ENCODE measurements around the gene ZNF594.
"Not testable (repeated sequence)": the region's sequence is repeated elsewhere in the genome, so short reads cannot be mapped to it uniquely, and the experiment has no call there.

The ZNF594 gene

GRCh38 chr17:5135726-5136579, 55.7 kb downstream of the ZNF594 start:
- no peak for DNase-seq

GRCh38 chr17:5135131-5135712, 56.4 kb downstream of the ZNF594 start:
- not testable (repeated sequence) for DNase-seq

- not testable (repeated sequence) for DNase-seq
Observed at GRCh38 chr17:5134571-5134970, 57.1 kb downstream of the ZNF594 start.

- DNase-seq = not testable (repeated sequence)
Observed at GRCh38 chr17:5133961-5134360, 57.7 kb downstream of the ZNF594 start.

- no peak for DNase-seq
Observed at GRCh38 chr17:5133311-5133710, 58.4 kb downstream of the ZNF594 start.

GRCh38 chr17:5132503-5133225, 59.0 kb downstream of the ZNF594 start:
- not testable (repeated sequence) for DNase-seq

- not testable (repeated sequence) for DNase-seq
Observed at GRCh38 chr17:5131799-5132502, 59.7 kb downstream of the ZNF594 start.

- no peak for DNase-seq
Observed at GRCh38 chr17:5131146-5131715, 60.4 kb downstream of the ZNF594 start.

GRCh38 chr17:5130687-5131086, 61.0 kb downstream of the ZNF594 start:
- DNase-seq = not testable (repeated sequence)

GRCh38 chr17:5130261-5130660, 61.4 kb downstream of the ZNF594 start:
- DNase-seq = not testable (repeated sequence)

GRCh38 chr17:5129770-5130169, 61.9 kb downstream of the ZNF594 start:
- not testable (repeated sequence) for DNase-seq
